ENCODE data around the gene TRIM17.
A peak's percentile ranks its signal among the peaks of the same experiment; 100 is the strongest.

TRIM17 gene

DNA sequence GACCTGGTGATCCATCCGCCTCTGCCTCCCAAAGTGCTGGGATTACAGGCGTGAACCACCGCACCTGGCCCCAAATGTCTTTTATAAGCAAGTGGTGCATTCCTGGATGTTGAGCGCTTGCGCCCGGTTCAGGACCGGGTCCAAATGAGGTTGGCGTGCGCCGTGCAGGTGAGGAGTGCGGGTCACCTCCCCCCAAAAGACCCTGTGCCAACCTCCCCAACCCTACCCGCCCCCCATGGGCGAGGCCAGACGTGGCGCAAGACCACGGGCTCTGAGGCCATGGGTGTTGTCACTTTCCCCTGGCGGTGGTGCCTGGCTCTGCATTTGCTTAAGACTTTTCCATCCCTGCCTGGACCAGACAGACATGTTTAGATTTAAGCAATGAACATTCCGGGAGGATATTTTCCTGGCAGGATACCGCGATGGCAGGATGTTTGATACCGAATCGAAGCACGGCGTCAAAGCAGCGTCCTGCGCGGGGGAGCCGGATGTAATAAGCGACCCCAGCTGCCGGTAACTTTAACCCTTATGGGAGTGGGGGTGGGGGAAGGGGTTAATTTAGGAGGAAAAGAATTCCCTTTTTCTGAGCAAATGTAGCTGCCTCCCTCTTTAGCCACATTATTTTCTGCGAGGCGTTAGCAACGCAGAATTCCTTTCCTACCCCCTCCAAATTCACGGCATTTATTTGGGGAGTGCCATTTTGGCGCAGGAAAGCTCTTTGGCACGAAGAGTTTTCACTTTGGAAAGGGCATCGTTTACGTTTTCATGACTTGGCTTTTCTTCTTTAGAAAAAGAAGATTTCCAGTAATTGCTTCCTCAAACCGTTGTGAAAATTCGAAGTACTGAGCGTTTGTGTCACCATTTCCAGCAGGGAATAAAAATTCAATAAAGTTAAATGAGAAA, 42.7 kb upstream of the TRIM17 start:
- no peaks in the 10 kb centered on the region for H3K36me3 ChIP-seq (ENCODE audit: control insufficient read depth in 1 of 2, insufficient read depth in 2 of 2, low read length in 2 of 2)
- no peaks in the 10 kb centered on the region for H3K9me3 ChIP-seq (ENCODE audit: control insufficient read depth in 1 of 2, low read length in 2 of 2)
- peaks cover 16 to 38% of the 10 kb centered on the region in 2 donors for H3K27me3 ChIP-seq (ENCODE audit: control insufficient read depth in 1 of 2, insufficient read depth in 2 of 2, low read length in 2 of 2)
- H3K4me1 ChIP-seq (ENCODE audit: control insufficient read depth in 1 of 2, insufficient read depth in 2 of 2, low read length in 2 of 2), result peaks cover 4 to 26% of the 10 kb centered on the region in 2 donors
- H3K9ac ChIP-seq (ENCODE audit: low read depth in 1 of 2, low read length in 2 of 2), result peak overlapping the region; percentile 24 to 47
- peak overlapping the region; percentile 61 to 80 for H3K4me3 ChIP-seq (ENCODE audit: low read depth in 1 of 2, low read length in 2 of 2)
- H3K27ac ChIP-seq (ENCODE audit: low read depth, low read length), result no peak overlapping the region

DNA sequence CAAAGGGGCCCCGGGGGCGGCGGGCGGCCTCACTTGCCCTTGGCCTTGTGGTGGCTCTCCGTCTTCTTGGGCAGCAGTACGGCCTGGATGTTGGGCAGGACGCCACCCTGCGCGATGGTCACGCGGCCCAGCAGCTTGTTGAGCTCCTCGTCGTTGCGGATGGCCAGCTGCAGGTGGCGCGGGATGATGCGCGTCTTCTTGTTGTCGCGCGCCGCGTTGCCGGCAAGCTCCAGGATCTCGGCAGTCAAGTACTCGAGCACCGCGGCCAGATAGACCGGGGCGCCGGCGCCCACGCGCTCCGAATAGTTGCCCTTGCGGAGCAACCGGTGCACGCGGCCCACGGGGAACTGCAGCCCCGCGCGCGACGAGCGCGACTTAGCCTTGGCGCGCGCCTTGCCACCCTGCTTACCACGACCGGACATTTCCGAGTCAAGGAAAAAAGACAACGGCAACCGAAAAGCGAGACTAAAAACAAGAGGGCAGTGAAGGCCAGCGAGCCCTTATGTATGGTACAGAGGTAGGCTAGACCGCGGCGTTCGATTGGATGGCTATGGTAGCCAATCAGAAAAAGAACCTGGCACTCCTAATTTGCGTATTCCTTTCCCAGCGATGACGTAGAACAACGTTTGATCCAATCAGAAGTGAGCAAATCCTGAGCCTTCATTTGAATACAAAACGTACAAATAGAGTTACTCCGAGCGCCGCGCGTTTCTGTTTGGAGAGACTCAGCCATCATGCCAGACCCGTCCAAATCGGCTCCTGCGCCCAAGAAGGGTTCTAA, 40.9 kb upstream of the TRIM17 start:
- H3K9me3 ChIP-seq (ENCODE audit: control insufficient read depth in 1 of 2, low read length in 2 of 2), result no peaks in the 10 kb centered on the region

DNA sequence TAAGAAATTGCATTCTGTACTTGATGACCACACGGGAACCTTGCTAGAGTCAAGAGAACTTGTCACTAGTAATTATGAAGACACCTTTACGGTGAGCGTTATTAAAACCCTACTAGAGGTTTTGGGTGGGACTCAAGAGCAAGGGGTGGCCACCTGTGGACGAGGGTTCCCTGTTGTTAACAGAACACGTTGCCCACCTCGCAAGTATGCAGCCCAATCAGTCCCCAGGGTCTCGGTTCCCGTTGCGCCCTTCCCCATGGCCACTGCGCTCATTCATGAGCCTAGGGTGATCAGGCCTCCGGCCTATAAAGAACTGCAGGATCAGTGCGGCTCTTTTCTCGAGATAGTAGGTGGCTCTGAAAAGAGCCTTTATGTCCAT, 40.3 kb upstream of the TRIM17 start:
- H3K4me1 ChIP-seq (ENCODE audit: control insufficient read depth in 1 of 2, insufficient read depth in 2 of 2, low read length in 2 of 2), result peaks cover 11 to 26% of the 10 kb centered on the region in 2 donors
- H3K36me3 ChIP-seq (ENCODE audit: control insufficient read depth in 1 of 2, insufficient read depth in 2 of 2, low read length in 2 of 2), result no peaks in the 10 kb centered on the region
- H3K9ac ChIP-seq (ENCODE audit: low read depth in 1 of 2, low read length in 2 of 2), result peak overlapping the region; percentile 58 to 77
- no peaks in the 10 kb centered on the region for H3K9me3 ChIP-seq (ENCODE audit: control insufficient read depth in 1 of 2, low read length in 2 of 2)
- H3K27me3 ChIP-seq (ENCODE audit: control insufficient read depth in 1 of 2, insufficient read depth in 2 of 2, low read length in 2 of 2), result peaks cover 6 to 16% of the 10 kb centered on the region in 2 donors
- peak overlapping the region; percentile 58 to 80 for H3K4me3 ChIP-seq (ENCODE audit: low read depth in 1 of 2, low read length in 2 of 2)
- H3K27ac ChIP-seq (ENCODE audit: low read depth, low read length), result peak overlapping the region; percentile 82

More for the DNA sequence above, 40.9 kb upstream of the TRIM17 start:
- Histone ChIP-seq H3K36me3 (ENCODE audit: control insufficient read depth in 1 of 2, insufficient read depth in 2 of 2, low read length in 2 of 2) (no peaks in the 10 kb centered on the region), H3K27me3 (ENCODE audit: control insufficient read depth in 1 of 2, insufficient read depth in 2 of 2, low read length in 2 of 2) (peaks cover 6 to 22% of the 10 kb centered on the region in 2 donors), H3K27ac (ENCODE audit: low read depth, low read length) (peak overlapping the region; percentile 82), H3K9ac (ENCODE audit: low read depth in 1 of 2, low read length in 2 of 2) (peak overlapping the region; percentile 58 to 77), H3K4me1 (ENCODE audit: control insufficient read depth in 1 of 2, insufficient read depth in 2 of 2, low read length in 2 of 2) (peaks cover 5 to 26% of the 10 kb centered on the region in 2 donors), H3K4me3 (ENCODE audit: low read depth in 1 of 2, low read length in 2 of 2) (peak overlapping the region; percentile 58 to 80)

DNA sequence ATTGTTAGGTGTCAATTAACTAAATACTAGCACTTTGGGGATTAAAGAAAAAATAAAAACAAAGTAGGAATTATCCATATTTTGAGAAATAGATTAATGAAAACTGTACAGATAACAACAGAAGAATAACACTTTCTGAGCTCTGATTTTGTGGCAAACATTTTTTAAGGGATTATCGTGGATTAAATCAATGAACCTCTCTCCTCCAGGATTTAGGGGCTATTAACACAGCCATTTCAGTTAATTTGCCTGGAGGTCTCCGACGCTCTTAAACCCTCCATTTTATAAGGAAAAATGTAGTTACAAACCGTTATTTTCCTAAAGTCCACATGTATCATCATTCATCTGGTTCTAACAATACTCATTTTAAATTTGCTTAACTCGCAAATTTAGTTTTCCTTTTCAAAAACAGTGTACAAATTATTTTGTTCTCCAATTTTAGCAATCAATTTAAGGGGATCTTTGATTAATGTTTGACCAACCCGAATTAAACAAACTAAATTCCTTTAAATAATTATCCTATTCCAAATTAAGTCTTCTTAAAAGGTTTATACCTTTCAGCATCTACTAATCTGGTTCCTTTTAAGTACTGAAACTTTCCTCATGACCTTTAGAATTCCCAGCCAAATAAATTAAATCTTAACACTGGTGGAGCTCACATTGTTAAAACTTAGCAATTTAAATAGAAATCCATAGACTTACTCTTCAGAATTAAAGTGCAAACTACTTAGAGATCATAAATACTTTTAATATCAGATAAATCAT, 39.8 kb upstream of the TRIM17 start:
- peak overlapping the region; percentile 58 to 80 for H3K4me3 ChIP-seq (ENCODE audit: low read depth in 1 of 2, low read length in 2 of 2)
- peak overlapping the region; percentile 58 to 77 for H3K9ac ChIP-seq (ENCODE audit: low read depth in 1 of 2, low read length in 2 of 2)
- H3K9me3 ChIP-seq (ENCODE audit: control insufficient read depth in 1 of 2, low read length in 2 of 2), result no peaks in the 10 kb centered on the region
- H3K4me1 ChIP-seq (ENCODE audit: control insufficient read depth in 1 of 2, insufficient read depth in 2 of 2, low read length in 2 of 2), result peaks cover 11 to 26% of the 10 kb centered on the region in 2 donors
- no peaks in the 10 kb centered on the region for H3K36me3 ChIP-seq (ENCODE audit: control insufficient read depth in 1 of 2, insufficient read depth in 2 of 2, low read length in 2 of 2)
- H3K27me3 ChIP-seq (ENCODE audit: control insufficient read depth in 1 of 2, insufficient read depth in 2 of 2, low read length in 2 of 2), result peaks cover 6 to 11% of the 10 kb centered on the region in 2 donors
- no peak overlapping the region for H3K27ac ChIP-seq (ENCODE audit: low read depth, low read length)

DNA sequence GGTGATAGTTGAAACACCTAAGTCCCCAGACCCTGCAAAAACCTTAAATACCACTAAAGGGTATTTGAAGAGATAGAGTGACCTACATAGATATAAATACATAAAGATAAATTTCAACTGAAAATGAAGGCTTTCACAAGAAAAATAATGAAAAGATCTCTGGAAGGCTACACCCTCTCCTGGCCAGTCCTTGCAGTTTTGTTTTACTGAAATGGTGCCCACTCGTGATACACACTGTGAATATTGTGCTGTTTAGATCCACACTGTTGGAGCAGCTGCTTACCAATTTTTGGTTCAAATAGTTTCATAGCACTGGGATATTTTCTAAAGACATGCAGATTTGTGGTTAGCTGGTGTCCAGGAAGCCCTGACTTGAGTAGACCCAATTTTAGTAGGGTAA, 39.1 kb upstream of the TRIM17 start:
- H3K9ac ChIP-seq (ENCODE audit: low read depth in 1 of 2, low read length in 2 of 2), result no peak overlapping the region
- no peak overlapping the region for H3K4me3 ChIP-seq (ENCODE audit: low read depth in 1 of 2, low read length in 2 of 2)

DNA sequence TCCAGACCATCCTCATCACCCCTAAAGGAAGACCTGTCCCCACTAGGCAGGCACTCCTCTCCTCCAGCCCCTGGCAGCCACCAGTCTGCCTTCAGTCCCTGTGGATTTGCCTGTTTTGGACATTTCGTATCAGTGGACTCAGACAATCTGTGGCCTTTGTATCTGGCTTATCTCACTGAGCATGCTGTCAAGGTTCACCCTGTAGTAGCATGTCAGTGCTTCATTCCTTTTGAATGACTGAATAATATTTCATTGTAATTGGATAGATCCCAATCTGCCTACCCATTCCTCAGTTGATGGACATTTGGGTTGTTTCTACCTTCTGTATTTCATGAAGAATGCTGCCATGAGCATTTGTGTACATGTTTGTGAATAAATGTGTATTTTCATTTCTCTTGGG, 37.6 kb upstream of the TRIM17 start:
- no peaks in the 10 kb centered on the region for H3K9me3 ChIP-seq (ENCODE audit: control insufficient read depth in 1 of 2, low read length in 2 of 2)
- no peak overlapping the region for H3K27ac ChIP-seq (ENCODE audit: low read depth, low read length)
- no peak overlapping the region for H3K9ac ChIP-seq (ENCODE audit: low read depth in 1 of 2, low read length in 2 of 2)
- peaks cover 11 to 23% of the 10 kb centered on the region in 2 donors for H3K4me1 ChIP-seq (ENCODE audit: control insufficient read depth in 1 of 2, insufficient read depth in 2 of 2, low read length in 2 of 2)
- no peaks in the 10 kb centered on the region for H3K27me3 ChIP-seq (ENCODE audit: control insufficient read depth in 1 of 2, insufficient read depth in 2 of 2, low read length in 2 of 2)
- no peak overlapping the region for H3K4me3 ChIP-seq (ENCODE audit: low read depth in 1 of 2, low read length in 2 of 2)
- H3K36me3 ChIP-seq (ENCODE audit: control insufficient read depth in 1 of 2, insufficient read depth in 2 of 2, low read length in 2 of 2), result no peaks in the 10 kb centered on the region

More for the DNA sequence above, 39.1 kb upstream of the TRIM17 start:
- H3K36me3 ChIP-seq (ENCODE audit: control insufficient read depth in 1 of 2, insufficient read depth in 2 of 2, low read length in 2 of 2), result no peaks in the 10 kb centered on the region
- peaks cover 11 to 26% of the 10 kb centered on the region in 2 donors for H3K4me1 ChIP-seq (ENCODE audit: control insufficient read depth in 1 of 2, insufficient read depth in 2 of 2, low read length in 2 of 2)
- H3K27me3 ChIP-seq (ENCODE audit: control insufficient read depth in 1 of 2, insufficient read depth in 2 of 2, low read length in 2 of 2), result peaks cover 0 to 4% of the 10 kb centered on the region in 2 donors
- H3K27ac ChIP-seq (ENCODE audit: low read depth, low read length), result no peak overlapping the region
- H3K9me3 ChIP-seq (ENCODE audit: control insufficient read depth in 1 of 2, low read length in 2 of 2), result no peaks in the 10 kb centered on the region

DNA sequence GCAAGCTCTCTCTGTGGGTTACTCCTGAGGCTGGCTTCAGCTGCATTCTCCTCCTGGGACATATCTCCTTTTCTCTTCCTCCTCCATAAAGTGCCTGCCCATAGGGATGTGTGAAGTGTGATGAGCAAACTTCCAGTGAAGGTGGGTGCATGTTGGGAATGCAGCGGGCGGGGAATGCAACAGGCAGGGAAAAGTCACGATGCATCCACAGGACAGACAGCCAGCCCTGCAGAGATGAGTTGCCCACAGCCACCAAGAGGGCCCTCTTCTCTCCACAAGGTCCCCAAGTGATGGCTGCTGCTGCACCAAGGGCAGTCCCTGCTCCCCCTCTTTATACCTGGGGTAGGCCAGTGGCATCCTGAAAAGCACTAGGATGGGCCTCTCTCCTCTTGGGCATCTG, 37.0 kb upstream of the TRIM17 start:
- H3K9ac ChIP-seq (ENCODE audit: low read depth in 1 of 2, low read length in 2 of 2), result no peak overlapping the region
- peaks cover 11 to 19% of the 10 kb centered on the region in 2 donors for H3K4me1 ChIP-seq (ENCODE audit: control insufficient read depth in 1 of 2, insufficient read depth in 2 of 2, low read length in 2 of 2)
- no peak overlapping the region for H3K4me3 ChIP-seq (ENCODE audit: low read depth in 1 of 2, low read length in 2 of 2)
- H3K27ac ChIP-seq (ENCODE audit: low read depth, low read length), result no peak overlapping the region
- no peaks in the 10 kb centered on the region for H3K27me3 ChIP-seq (ENCODE audit: control insufficient read depth in 1 of 2, insufficient read depth in 2 of 2, low read length in 2 of 2)
- H3K36me3 ChIP-seq (ENCODE audit: control insufficient read depth in 1 of 2, insufficient read depth in 2 of 2, low read length in 2 of 2), result no peaks in the 10 kb centered on the region
- no peaks in the 10 kb centered on the region for H3K9me3 ChIP-seq (ENCODE audit: control insufficient read depth in 1 of 2, low read length in 2 of 2)

DNA sequence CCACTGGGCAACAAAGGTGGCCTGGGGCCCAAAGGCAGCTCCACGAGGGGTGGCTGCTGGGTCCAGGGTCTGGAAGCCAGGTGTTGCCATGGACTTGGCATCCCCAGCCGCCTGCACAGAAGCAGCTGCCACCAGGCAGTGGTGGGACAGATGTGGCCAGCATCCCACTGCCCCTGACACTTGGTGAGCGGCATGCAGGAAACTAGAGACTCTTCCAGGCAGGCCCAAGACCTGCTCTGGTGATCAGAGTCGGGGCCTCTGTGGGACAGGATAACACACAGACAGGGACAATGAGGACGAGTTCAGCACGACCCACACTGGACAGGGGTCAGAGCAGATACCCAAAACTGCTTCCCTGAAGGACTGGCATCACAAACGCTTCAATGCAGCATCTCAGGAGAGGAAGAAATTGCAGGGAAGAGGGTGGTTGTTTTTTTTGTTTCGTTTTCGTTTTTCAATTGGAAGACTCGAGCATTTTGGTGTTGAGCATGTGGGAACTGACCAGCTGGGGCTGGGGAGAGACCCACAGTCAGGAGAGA, 36.4 kb upstream of the TRIM17 start:
- H3K9me3 ChIP-seq (ENCODE audit: control insufficient read depth in 1 of 2, low read length in 2 of 2), result no peaks in the 10 kb centered on the region
- no peak overlapping the region for H3K4me3 ChIP-seq (ENCODE audit: low read depth in 1 of 2, low read length in 2 of 2)
- no peak overlapping the region for H3K9ac ChIP-seq (ENCODE audit: low read depth in 1 of 2, low read length in 2 of 2)
- no peaks in the 10 kb centered on the region for H3K27me3 ChIP-seq (ENCODE audit: control insufficient read depth in 1 of 2, insufficient read depth in 2 of 2, low read length in 2 of 2)
- H3K36me3 ChIP-seq (ENCODE audit: control insufficient read depth in 1 of 2, insufficient read depth in 2 of 2, low read length in 2 of 2), result no peaks in the 10 kb centered on the region
- no peak overlapping the region for H3K27ac ChIP-seq (ENCODE audit: low read depth, low read length)
- peaks cover 11 to 14% of the 10 kb centered on the region in 2 donors for H3K4me1 ChIP-seq (ENCODE audit: control insufficient read depth in 1 of 2, insufficient read depth in 2 of 2, low read length in 2 of 2)

DNA sequence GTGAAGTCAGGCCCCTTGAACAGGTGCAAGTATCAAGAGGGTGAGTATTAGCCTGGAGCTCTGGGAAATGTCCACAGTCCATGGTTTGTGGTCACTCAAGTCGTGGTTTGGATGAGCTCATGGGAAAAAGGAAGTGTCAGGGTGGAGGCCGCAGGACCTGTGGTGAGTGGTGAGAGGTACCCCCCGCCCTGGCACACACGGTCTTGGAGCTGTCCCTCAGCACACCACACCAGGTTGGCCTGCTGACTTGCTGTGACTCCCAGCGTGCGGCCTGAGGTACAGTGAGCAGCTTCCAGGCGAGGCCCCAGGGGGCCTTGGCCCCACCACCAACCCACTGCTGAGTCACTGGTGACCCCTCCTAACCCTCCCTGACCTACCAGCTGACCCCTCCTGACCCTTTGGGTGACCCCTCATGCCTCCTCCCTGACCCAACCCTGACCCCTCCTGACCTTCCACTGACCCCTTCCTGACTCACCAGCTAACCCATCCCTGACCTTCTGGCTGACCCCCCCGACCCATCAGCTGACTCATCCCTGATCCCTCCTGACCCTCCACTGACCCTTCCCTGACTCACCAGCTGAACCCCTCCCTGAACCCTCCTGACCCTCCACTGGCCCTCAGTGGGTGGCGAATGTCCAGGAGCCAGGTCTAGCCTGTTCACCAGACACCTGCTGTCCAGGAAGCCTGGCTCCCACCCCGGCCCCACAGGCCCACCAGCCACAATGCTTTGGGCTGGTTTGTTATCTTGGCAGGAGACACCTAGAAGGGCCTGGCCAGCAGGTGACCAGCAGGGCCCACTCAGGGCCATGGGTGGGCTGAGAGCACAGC, 35.7 kb upstream of the TRIM17 start:
- no peak overlapping the region for H3K27ac ChIP-seq (ENCODE audit: low read depth, low read length)
- no peaks in the 10 kb centered on the region for H3K36me3 ChIP-seq (ENCODE audit: control insufficient read depth in 1 of 2, insufficient read depth in 2 of 2, low read length in 2 of 2)
- no peaks in the 10 kb centered on the region for H3K27me3 ChIP-seq (ENCODE audit: control insufficient read depth in 1 of 2, insufficient read depth in 2 of 2, low read length in 2 of 2)
- no peak overlapping the region for H3K4me3 ChIP-seq (ENCODE audit: low read depth in 1 of 2, low read length in 2 of 2)
- H3K9ac ChIP-seq (ENCODE audit: low read depth in 1 of 2, low read length in 2 of 2), result no peak overlapping the region
- peaks cover 11 to 12% of the 10 kb centered on the region in 2 donors for H3K4me1 ChIP-seq (ENCODE audit: control insufficient read depth in 1 of 2, insufficient read depth in 2 of 2, low read length in 2 of 2)
- H3K9me3 ChIP-seq (ENCODE audit: control insufficient read depth in 1 of 2, low read length in 2 of 2), result no peaks in the 10 kb centered on the region

Data from duodenal mucosa (tissue), 2 donors.